Measurements from ENCODE around the gene KCNH2. TPM values are rescaled to one million over a fixed set of nuclear protein-coding genes. Genes with fewer than 3 reads are reported as not detected.

The KCNH2 gene
- polyA plus RNA-seq, 5 donors: 2.9 to 6.3 (median 4.5) TPM

- DNase-seq: no peak
Observed at GRCh38 chr7:150909200-150909995, 68.7 kb downstream of the KCNH2 start.

- DNase-seq: no peak
Observed at GRCh38 chr7:150908173-150908572, 69.9 kb downstream of the KCNH2 start.

- DNase-seq: no peak
Observed at GRCh38 chr7:150904011-150904909, 73.9 kb downstream of the KCNH2 start.

GRCh38 chr7:150903606-150904005 lies 74.5 kb downstream of the KCNH2 start:
- no peak for DNase-seq

GRCh38 chr7:150902078-150903033 lies 75.8 kb downstream of the KCNH2 start:
- DNase-seq: no peak

- DNase-seq: no peak
Observed at GRCh38 chr7:150901160-150902035, 76.7 kb downstream of the KCNH2 start.

GRCh38 chr7:150900675-150901074 lies 77.4 kb downstream of the KCNH2 start:
- DNase-seq: no peak

GRCh38 chr7:150898475-150899011 lies 79.6 kb downstream of the KCNH2 start:
- peak; percentile 45 to 64 for DNase-seq

- no peak for DNase-seq
Observed at GRCh38 chr7:150897502-150898474, 80.3 kb downstream of the KCNH2 start.

- no peak for DNase-seq
Observed at GRCh38 chr7:150896562-150897209, 81.4 kb downstream of the KCNH2 start.

GRCh38 chr7:150895809-150896208 lies 82.3 kb downstream of the KCNH2 start:
- no peak for DNase-seq

Other genes starting within 250 kb of the KCNH2 start
- gene GIMAP5, start 240.9 kb downstream of the KCNH2 start, polyA plus RNA-seq (ENCODE audit: insufficient read depth in 1 of 5, insufficient read length in 5 of 5, low replicate concordance in 1 of 5): 10 to 100 TPM; 11.7 to 24.0 (median 17.4) TPM
- 10 to 100 TPM in 4 of 5 donors, 1 to 10 TPM in 1; 6.5 to 17.0 (median 13.4) TPM for gene TMEM176B, start 178.0 kb downstream of the KCNH2 start, polyA plus RNA-seq (ENCODE audit: insufficient read depth in 1 of 5, insufficient read length in 5 of 5, low replicate concordance in 1 of 5)
- gene TMEM176A, start 177.6 kb downstream of the KCNH2 start, polyA plus RNA-seq (ENCODE audit: insufficient read depth in 1 of 5, insufficient read length in 5 of 5, low replicate concordance in 1 of 5): 1 to 10 TPM; 4.2 to 6.8 (median 6.4) TPM
- gene AOC1, start 125.8 kb downstream of the KCNH2 start, polyA plus RNA-seq (ENCODE audit: insufficient read depth in 1 of 5, insufficient read length in 5 of 5, low replicate concordance in 1 of 5): under 1 TPM; 0.53 to 0.97 (median 0.66) TPM
- gene NOS3, start 12.7 kb upstream of the KCNH2 start, polyA plus RNA-seq (ENCODE audit: insufficient read depth in 1 of 5, insufficient read length in 5 of 5, low replicate concordance in 1 of 5): 10 to 100 TPM in 2 of 5 donors, 1 to 10 TPM in 3; 5.4 to 11.8 (median 7.5) TPM
- 1 to 10 TPM; 1.2 to 4.8 (median 3.6) TPM for gene ATG9B, start 46.2 kb upstream of the KCNH2 start, polyA plus RNA-seq (ENCODE audit: insufficient read depth in 1 of 5, insufficient read length in 5 of 5, low replicate concordance in 1 of 5)
- 10 to 100 TPM; 17.6 to 29.3 (median 24.9) TPM for gene ABCB8, start 50.1 kb upstream of the KCNH2 start, polyA plus RNA-seq (ENCODE audit: insufficient read depth in 1 of 5, insufficient read length in 5 of 5, low replicate concordance in 1 of 5)
- 1 to 10 TPM; 2.2 to 7.0 (median 4.5) TPM for gene ASIC3, start 70.2 kb upstream of the KCNH2 start, polyA plus RNA-seq (ENCODE audit: insufficient read depth in 1 of 5, insufficient read length in 5 of 5, low replicate concordance in 1 of 5)
- gene CDK5, start 79.6 kb upstream of the KCNH2 start, polyA plus RNA-seq (ENCODE audit: insufficient read depth in 1 of 5, insufficient read length in 5 of 5, low replicate concordance in 1 of 5): 10 to 100 TPM; 13.5 to 18.3 (median 14.6) TPM
- gene SLC4A2, start 81.3 kb upstream of the KCNH2 start, polyA plus RNA-seq (ENCODE audit: insufficient read depth in 1 of 5, insufficient read length in 5 of 5, low replicate concordance in 1 of 5): 100 to 1,000 TPM in 3 of 5 donors, 10 to 100 TPM in 2; 81.9 to 121 (median 103) TPM
- gene FASTK, start 102.5 kb upstream of the KCNH2 start, polyA plus RNA-seq (ENCODE audit: insufficient read depth in 1 of 5, insufficient read length in 5 of 5, low replicate concordance in 1 of 5): 10 to 100 TPM; 30.9 to 66.9 (median 45.5) TPM
- 10 to 100 TPM; 17.8 to 41.3 (median 22.8) TPM for gene TMUB1, start 105.2 kb upstream of the KCNH2 start, polyA plus RNA-seq (ENCODE audit: insufficient read depth in 1 of 5, insufficient read length in 5 of 5, low replicate concordance in 1 of 5)
- gene AGAP3, start 108.2 kb upstream of the KCNH2 start, polyA plus RNA-seq (ENCODE audit: insufficient read depth in 1 of 5, insufficient read length in 5 of 5, low replicate concordance in 1 of 5): 100 to 1,000 TPM in 1 of 5 donors, 10 to 100 TPM in 4; 73.3 to 100 (median 95.7) TPM
- gene GBX1, start 189.4 kb upstream of the KCNH2 start, polyA plus RNA-seq (ENCODE audit: insufficient read depth in 1 of 5, insufficient read length in 5 of 5, low replicate concordance in 1 of 5): under 1 TPM in 2 of 5 donors, not detected in 3; 0.14 to 0.26 TPM
- under 1 TPM in 1 of 5 donors, not detected in 4; 0.23 TPM for gene ASB10, start 208.9 kb upstream of the KCNH2 start, polyA plus RNA-seq (ENCODE audit: insufficient read depth in 1 of 5, insufficient read length in 5 of 5, low replicate concordance in 1 of 5)
- under 1 TPM in 1 of 5 donors, not detected in 4; 0.35 TPM for gene H2BK1, start 232.2 kb upstream of the KCNH2 start, polyA plus RNA-seq (ENCODE audit: insufficient read depth in 1 of 5, insufficient read length in 5 of 5, low replicate concordance in 1 of 5)
- 10 to 100 TPM; 19.0 to 31.6 (median 22.3) TPM for gene ABCF2, start 248.9 kb upstream of the KCNH2 start, polyA plus RNA-seq (ENCODE audit: insufficient read depth in 1 of 5, insufficient read length in 5 of 5, low replicate concordance in 1 of 5)